Activated B cell treated with CpG ODN at 0.5 μM for 24 hours (primary cell): ENCODE results near the gene PRCC. TPM values are rescaled to one million over a fixed set of nuclear protein-coding genes. Genes with fewer than 3 reads are reported as not detected.

Experiments
- ATAC-seq: fragments of 200-7000 bp; cut with Tn5 transposase; one replicate; pipeline ENCODE4 v1.10.0; 2021; ENCODE audit warnings: low read depth, mild to moderate bottlenecking, moderate library complexity
- CTCF ChIA-PET: fragments of 350-600 bp; sonication (Branson Sonifier 250); formaldehyde crosslinking; loops from one replicate; lab custom pipeline; 2021; ENCODE audit warnings: antibody characterized with exemption; lab: Charles Lee
- POLR2A ChIA-PET: fragments of 350-600 bp; sonication (Branson Sonifier 250); formaldehyde crosslinking; loops from one replicate; lab custom pipeline; 2021; ENCODE audit warnings: antibody characterized with exemption; lab: Charles Lee
- DNase-seq: peaks from one replicate; pipeline ENCODE4 v3.0.0; 2022
- H3K27ac Mint-ChIP-seq: one replicate; pipeline ENCODE4 v1.8.0; 2020; ENCODE audit warnings: mixed read lengths
- H3K27me3 Mint-ChIP-seq: one replicate; pipeline ENCODE4 v1.8.0; 2021; ENCODE audit warnings: mixed read lengths
- H3K36me3 Mint-ChIP-seq: one replicate; pipeline ENCODE4 v1.8.0; 2021; ENCODE audit warnings: low read depth, mixed read lengths
- H3K4me1 Mint-ChIP-seq: one replicate; pipeline ENCODE4 v1.8.0; 2021; ENCODE audit warnings: mixed read lengths
- H3K4me3 Mint-ChIP-seq: one replicate; pipeline ENCODE4 v1.8.0; 2020; ENCODE audit warnings: mild to moderate bottlenecking, mixed read lengths
- H3K9me3 Mint-ChIP-seq: one replicate; pipeline ENCODE4 v1.8.0; 2020; ENCODE audit warnings: mixed read lengths
- intact Hi-C: fragments of 100-400 bp; cut with micrococcal nuclease; formaldehyde crosslinking; loops from one replicate; pipeline ENCODE4 v1.15.1; 2024
- total RNA-seq: library from RNA; stranded (reverse); gene quantifications from 2 replicates; pipeline ENCODE4 v1.2.3, GENCODE V29; 2022
- TF ChIP-seq, protein P1 (sequence below): fragments of 200-600 bp; IDR thresholded peaks from one replicate; pipeline ENCODE4 v1.8.0; 2022; ENCODE audit warnings: antibody characterized with exemption, mild to moderate bottlenecking

The PRCC gene
- total RNA-seq, 1 donor from 2014 or later, result 81.4 TPM

DNA sequence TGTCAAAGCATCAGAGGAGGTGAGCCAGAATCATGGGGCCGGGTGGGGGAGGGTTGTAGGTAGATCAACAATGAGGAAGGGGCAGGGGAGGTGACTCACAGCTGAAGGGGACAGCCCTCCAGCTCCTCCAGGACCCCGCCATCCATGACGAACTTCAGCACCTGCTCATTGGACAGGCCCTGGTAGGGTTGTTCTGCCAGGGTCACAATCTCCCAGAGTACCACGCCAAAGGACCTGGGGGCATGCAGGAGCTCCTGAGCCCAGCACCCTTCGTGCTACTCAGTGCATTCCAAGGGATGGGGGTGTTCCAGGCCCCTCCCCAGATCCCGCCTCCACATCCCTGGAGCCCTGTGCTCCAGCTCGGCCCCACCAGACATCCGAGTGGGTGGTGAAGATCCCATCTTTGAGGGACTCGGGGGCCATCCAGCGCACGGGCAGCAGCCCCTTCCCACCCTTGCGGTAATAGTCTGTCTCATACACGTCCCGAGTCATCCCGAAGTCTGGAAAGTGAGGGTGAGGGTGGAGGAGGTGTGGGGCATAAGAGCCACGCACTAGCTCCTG, 74.0 kb downstream of the PRCC start:
- ATAC-seq (no peak), DNase-seq (no peak)
- intact Hi-C loops, result no loop called here
- H3K36me3 Mint-ChIP-seq, result no peaks in the 10 kb centered on the region
- H3K27ac Mint-ChIP-seq, result no peak overlapping the region
- POLR2A ChIA-PET, result no interaction called here
- H3K4me3 Mint-ChIP-seq, result no peak overlapping the region
- CTCF ChIA-PET, result no interaction called here
- H3K4me1 Mint-ChIP-seq, result peaks cover 12% of the 10 kb centered on the region
- H3K9me3 Mint-ChIP-seq, result no peaks in the 10 kb centered on the region
- peaks cover 56% of the 10 kb centered on the region for H3K27me3 Mint-ChIP-seq
- TF ChIP-seq, protein P1, sequence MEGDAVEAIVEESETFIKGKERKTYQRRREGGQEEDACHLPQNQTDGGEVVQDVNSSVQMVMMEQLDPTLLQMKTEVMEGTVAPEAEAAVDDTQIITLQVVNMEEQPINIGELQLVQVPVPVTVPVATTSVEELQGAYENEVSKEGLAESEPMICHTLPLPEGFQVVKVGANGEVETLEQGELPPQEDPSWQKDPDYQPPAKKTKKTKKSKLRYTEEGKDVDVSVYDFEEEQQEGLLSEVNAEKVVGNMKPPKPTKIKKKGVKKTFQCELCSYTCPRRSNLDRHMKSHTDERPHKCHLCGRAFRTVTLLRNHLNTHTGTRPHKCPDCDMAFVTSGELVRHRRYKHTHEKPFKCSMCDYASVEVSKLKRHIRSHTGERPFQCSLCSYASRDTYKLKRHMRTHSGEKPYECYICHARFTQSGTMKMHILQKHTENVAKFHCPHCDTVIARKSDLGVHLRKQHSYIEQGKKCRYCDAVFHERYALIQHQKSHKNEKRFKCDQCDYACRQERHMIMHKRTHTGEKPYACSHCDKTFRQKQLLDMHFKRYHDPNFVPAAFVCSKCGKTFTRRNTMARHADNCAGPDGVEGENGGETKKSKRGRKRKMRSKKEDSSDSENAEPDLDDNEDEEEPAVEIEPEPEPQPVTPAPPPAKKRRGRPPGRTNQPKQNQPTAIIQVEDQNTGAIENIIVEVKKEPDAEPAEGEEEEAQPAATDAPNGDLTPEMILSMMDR, result no peak

DNA sequence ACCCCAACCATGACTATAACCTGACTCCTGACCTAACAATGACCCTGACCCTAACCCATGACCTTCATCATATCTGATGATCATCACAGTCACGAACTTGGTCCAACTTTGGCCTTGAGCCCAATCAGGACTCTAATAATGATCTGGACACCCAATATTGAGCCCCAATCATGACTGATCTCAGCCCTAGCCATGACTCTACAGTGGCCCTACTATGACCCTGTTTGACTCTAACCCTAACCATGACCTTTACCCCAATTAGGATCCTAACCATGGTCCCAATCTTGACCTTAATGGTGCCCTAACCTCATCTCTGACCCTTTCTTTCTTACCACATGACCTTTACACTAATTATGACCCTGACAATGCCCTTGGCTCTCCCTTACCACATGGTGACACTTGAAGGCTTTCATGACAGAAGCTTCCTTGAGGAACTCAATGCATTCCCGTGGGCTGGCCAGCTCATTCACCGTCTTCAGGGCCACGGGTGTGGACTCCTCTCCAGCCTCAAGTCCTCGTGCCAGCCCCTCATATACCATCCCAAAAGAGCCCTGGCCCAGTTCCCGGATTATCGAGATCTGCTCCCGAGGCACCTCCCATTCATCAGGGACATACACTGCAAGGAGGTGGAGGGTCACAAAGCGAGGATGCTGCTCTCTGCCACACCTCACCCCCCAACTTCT, 75.4 kb downstream of the PRCC start:
- H3K36me3 Mint-ChIP-seq, result no peaks in the 10 kb centered on the region
- TF ChIP-seq, protein P1, result no peak
- ChIA-PET CTCF (no interaction called here), POLR2A (no interaction called here)
- peaks cover 12% of the 10 kb centered on the region for H3K4me1 Mint-ChIP-seq
- no peaks in the 10 kb centered on the region for H3K9me3 Mint-ChIP-seq
- no peak for DNase-seq
- intact Hi-C loops, result no loop called here
- no peak overlapping the region for H3K27ac Mint-ChIP-seq
- ATAC-seq, result no peak
- H3K4me3 Mint-ChIP-seq, result no peak overlapping the region
- H3K27me3 Mint-ChIP-seq, result peaks cover 65% of the 10 kb centered on the region

DNA sequence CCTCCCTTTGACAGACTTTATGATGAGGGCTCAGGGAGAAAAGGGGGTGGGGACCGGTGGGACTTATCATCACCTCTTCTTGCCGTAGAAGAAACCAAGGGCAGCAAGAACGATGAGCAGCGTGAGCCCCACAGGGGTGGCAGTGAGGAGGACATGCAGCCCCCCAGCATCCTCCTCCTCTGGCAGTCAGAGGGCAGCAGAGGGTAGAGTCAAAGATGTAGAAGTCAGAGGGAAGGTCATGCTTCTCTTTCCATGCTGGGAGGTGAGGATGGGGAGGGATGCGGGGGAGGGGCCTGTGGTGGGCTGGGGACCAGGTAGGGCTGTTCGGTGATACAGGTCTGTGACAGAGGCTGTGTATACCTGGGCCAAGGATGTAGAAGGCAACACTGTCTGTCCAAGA, 76.8 kb downstream of the PRCC start:
- TF ChIP-seq, protein P1, result no peak
- intact Hi-C loops, result no loop called here
- peaks cover 71% of the 10 kb centered on the region for H3K27me3 Mint-ChIP-seq
- no peaks in the 10 kb centered on the region for H3K9me3 Mint-ChIP-seq
- CTCF ChIA-PET, result no interaction called here
- no peak overlapping the region for H3K27ac Mint-ChIP-seq
- no peak for DNase-seq
- no peaks in the 10 kb centered on the region for H3K36me3 Mint-ChIP-seq
- H3K4me3 Mint-ChIP-seq, result peak overlapping the region; percentile 35
- POLR2A ChIA-PET, result no interaction called here
- ATAC-seq, result no peak
- peaks cover 18% of the 10 kb centered on the region for H3K4me1 Mint-ChIP-seq

DNA sequence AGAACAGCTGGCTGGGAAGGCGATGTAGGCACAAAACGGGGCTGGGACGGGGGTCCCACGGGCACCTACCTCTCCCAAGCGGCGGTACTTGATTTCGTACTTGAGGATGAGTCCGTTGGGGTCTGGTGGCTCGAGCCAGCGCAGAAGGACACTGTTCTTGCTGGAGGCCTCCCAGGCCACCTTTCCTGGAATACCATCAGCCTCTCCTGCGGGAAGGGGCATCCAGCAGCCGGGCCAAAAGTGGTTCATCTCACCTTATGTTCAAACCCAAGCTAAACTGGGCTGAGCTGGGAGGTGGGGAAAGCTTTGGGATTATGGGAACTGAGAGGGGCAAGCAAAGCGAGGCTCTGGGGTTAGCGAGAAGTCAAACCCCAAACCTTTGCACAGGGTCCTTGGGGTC, 77.3 kb downstream of the PRCC start:
- Mint-ChIP-seq H3K36me3 (no peaks in the 10 kb centered on the region), H3K27me3 (peaks cover 76% of the 10 kb centered on the region), H3K9me3 (no peaks in the 10 kb centered on the region), H3K4me1 (peaks cover 19% of the 10 kb centered on the region), H3K4me3 (no peak overlapping the region), H3K27ac (no peak overlapping the region)
- intact Hi-C loops, result no loop called here
- DNase-seq, result no peak
- CTCF ChIA-PET, result no interaction called here
- POLR2A ChIA-PET, result interaction anchor here (0.6 kb wide), 1 partner anchor 344 kb away, joined by 5 read pairs; the partner anchor contains the start of gene MEF2D
- no peak for ATAC-seq
- TF ChIP-seq, protein P1, result no peak

DNA sequence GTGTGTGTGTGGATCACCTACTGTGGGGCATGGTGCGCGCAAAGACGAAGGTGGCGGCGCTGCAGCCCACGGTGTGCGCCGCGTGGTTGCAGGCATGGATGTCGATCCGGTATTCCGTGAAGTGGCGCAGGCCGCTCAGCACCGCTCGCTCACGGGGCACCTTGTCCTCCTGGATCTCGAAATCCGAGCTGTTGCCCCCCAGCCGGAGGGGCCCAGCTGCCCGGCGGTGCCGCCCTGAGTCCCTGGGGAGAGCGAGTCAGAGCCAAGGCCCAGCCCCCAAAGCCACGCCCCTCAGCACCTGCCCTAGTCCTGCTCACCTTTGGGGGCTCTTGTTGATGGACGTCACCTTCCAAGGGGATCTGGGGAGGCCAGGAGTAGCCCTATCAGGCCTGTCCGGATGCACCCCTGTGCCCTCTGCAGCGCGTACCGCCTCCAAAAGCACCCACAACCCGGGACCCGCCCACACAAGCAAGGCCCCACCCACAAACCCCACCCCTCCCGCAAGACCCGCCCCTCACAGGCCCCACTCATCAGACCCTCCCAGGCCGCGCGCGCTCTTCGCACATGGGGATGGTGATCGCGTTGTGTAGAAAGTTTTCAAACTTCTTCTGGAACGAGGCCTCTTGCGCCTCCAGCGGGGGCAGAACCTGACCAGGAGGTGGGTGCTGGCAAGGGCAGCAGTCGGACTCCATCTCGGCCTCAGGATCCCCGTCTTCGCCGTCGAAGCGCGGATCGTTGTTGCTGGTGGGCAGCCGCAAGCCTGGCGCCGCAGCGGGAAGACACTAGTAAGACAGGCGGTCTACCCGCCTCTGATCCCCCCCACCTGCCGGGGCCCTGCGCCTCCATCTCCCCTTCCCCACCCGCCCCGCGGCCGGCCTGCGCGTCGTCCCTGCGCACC, 78.0 kb downstream of the PRCC start:
- H3K36me3 Mint-ChIP-seq, result no peaks in the 10 kb centered on the region
- peaks cover 19% of the 10 kb centered on the region for H3K4me1 Mint-ChIP-seq
- H3K9me3 Mint-ChIP-seq, result no peaks in the 10 kb centered on the region
- DNase-seq (no peak), ATAC-seq (peak; percentile 57)
- H3K27me3 Mint-ChIP-seq, result peaks cover 76% of the 10 kb centered on the region
- no peak overlapping the region for H3K4me3 Mint-ChIP-seq
- TF ChIP-seq, protein P1, result no peak
- no peak overlapping the region for H3K27ac Mint-ChIP-seq
- ChIA-PET POLR2A (interaction anchor here (0.6 kb wide), 1 partner anchor 345 kb away, joined by 5 read pairs; the partner anchor contains the start of gene MEF2D), CTCF (no interaction called here)
- intact Hi-C loops, result no loop called here
